ENCODE measurements around the gene PATE3. TPM values are rescaled to one million over a fixed set of nuclear protein-coding genes. Genes with fewer than 3 reads are reported as not detected.

The PATE3 gene
- polyA plus RNA-seq, 4 donors, result not detected

GRCh38 chr11:125835748-125836147 lies 47.8 kb downstream of the PATE3 start:
- DNase-seq (ENCODE audit: low read depth in 4 of 4, low spot score in 3 of 4), result no peak

Other genes with a start within 250 kb of the PATE3 start
- 100 to 1,000 TPM; 110 to 130 (median 121) TPM for gene EI24, start 218.7 kb upstream of the PATE3 start, polyA plus RNA-seq (ENCODE audit: insufficient read length in 4 of 4)
- gene STT3A, start 195.3 kb upstream of the PATE3 start, polyA plus RNA-seq (ENCODE audit: insufficient read length in 4 of 4), result 100 to 1,000 TPM; 192 to 228 (median 210) TPM
- 10 to 100 TPM; 23.7 to 31.8 (median 26.3) TPM for gene CHEK1, start 163.0 kb upstream of the PATE3 start, polyA plus RNA-seq (ENCODE audit: insufficient read length in 4 of 4)
- gene ACRV1, start 107.3 kb upstream of the PATE3 start, polyA plus RNA-seq (ENCODE audit: insufficient read length in 4 of 4), result 1 to 10 TPM in 1 of 4 donors, under 1 TPM in 3; 0.75 to 1.3 (median 0.87) TPM
- gene PATE1, start 41.8 kb upstream of the PATE3 start, polyA plus RNA-seq (ENCODE audit: insufficient read length in 4 of 4), result not detected
- under 1 TPM in 1 of 4 donors, not detected in 3; 0.11 TPM for gene PATE2, start 9.3 kb upstream of the PATE3 start, polyA plus RNA-seq (ENCODE audit: insufficient read length in 4 of 4)
- under 1 TPM in 2 of 4 donors, not detected in 2; 0.12 to 0.13 TPM for gene PATE4, start 45.2 kb downstream of the PATE3 start, polyA plus RNA-seq (ENCODE audit: insufficient read length in 4 of 4)
- 10 to 100 TPM; 10.3 to 14.0 (median 13.4) TPM for gene HYLS1, start 99.5 kb downstream of the PATE3 start, polyA plus RNA-seq (ENCODE audit: insufficient read length in 4 of 4)
- gene PUS3, start 115.1 kb downstream of the PATE3 start, polyA plus RNA-seq (ENCODE audit: insufficient read length in 4 of 4), result 10 to 100 TPM; 15.7 to 21.0 (median 17.7) TPM
- 1 to 10 TPM; 4.6 to 5.0 (median 5.0) TPM for gene DDX25, start 116.4 kb downstream of the PATE3 start, polyA plus RNA-seq (ENCODE audit: insufficient read length in 4 of 4)
- under 1 TPM in 1 of 4 donors, not detected in 3; 0.01 TPM for gene VSIG10L2, start 157.9 kb downstream of the PATE3 start, polyA plus RNA-seq (ENCODE audit: insufficient read length in 4 of 4)

Measured in right renal pelvis (tissue), 4 donors.